NT2/D1 (cell line): Measurements from ENCODE around the gene CPNE5.

Experiments used
- SUZ12 ChIP-seq: IDR thresholded peaks from 2 replicates; pipeline ENCODE4 v1.6.1; 2011; ENCODE audit not compliant: insufficient read length, insufficient read depth; ENCODE audit errors: extremely low read depth
- YY1 ChIP-seq: IDR thresholded peaks from 2 replicates; pipeline ENCODE4 v1.6.1; 2011; ENCODE audit not compliant: insufficient read length, insufficient read depth
- ZNF274 ChIP-seq: IDR thresholded peaks from 2 replicates; pipeline ENCODE4 v1.6.1; 2011; ENCODE audit warnings: mild to moderate bottlenecking, low read depth, low read length

DNA sequence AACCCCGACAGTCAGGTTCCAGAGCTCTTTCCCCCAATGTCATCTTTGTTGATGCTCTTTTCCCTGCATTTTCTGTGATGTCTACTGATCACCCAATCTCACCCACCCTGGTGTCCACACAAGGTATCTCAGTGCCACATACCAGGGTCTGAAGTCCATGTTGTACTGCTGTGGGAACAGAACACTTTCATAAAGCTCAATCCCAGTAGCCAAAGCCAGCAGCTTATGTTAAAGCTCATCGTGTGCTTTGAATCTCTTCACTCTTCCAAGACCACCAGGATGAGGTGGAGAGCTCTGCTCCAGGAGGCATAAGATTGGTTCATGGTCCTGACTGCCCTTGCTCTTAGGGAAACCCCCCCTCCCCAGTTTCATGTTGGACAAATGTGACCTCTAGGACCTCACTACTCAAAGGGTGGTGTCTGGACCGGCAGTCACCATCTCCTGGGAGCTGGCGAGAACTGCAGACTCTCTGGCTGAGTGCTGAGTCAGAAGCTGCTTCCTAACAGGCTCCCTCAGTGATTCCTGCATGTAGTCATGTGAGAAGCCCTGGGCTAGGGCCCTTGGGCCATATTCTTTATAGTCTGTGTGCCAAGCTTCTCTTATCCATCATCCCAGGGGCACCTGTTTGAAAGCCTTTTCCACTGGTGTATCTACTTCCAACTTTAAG, 13.4 kb upstream of the CPNE5 start:
- TF ChIP-seq SUZ12 (no peak), YY1 (no peak), ZNF274 (no peak)
